D721Med (cell line): Measurements from ENCODE around the gene URI1.

Source experiments
- DNase-seq: peaks from one replicate; pipeline ENCODE4 v3.0.0; 2011; ENCODE audit warnings: low spot score; ENCODE audit not compliant: insufficient read length
- FAIRE-seq: peaks from 2 replicates; lab custom pipeline; 2011; peaks lifted over from hg19 to GRCh38; lab: Jason Lieb, UNC
- TF ChIP-seq, protein P1 (sequence below): IDR thresholded peaks from 2 replicates; pipeline ENCODE4 v1.5.1; 2012; ENCODE audit warnings: mild to moderate bottlenecking, control low read depth; ENCODE audit not compliant: insufficient read depth; ENCODE audit errors: missing control alignments

Gene URI1

DNA sequence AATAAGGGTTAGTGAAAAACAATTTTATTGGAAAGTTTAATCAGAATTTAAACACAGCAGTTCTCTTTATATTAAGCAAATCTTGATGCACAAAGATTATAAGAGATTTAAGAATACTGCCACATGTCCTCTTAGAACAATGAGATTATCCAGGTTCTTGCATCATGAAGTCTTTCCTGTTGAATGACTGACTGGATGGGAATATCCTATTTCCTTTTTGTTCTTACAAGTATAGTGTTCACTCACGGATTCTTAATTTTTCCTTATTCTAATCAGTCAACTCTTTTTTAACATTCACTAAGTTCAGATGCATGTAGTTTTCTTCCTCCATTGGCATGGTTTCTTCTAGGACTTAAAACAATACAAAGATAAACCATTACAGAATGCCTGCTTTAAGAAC is 10.1 kb downstream of the URI1 start:
- no peak for DNase-seq
- TF ChIP-seq, protein P1, sequence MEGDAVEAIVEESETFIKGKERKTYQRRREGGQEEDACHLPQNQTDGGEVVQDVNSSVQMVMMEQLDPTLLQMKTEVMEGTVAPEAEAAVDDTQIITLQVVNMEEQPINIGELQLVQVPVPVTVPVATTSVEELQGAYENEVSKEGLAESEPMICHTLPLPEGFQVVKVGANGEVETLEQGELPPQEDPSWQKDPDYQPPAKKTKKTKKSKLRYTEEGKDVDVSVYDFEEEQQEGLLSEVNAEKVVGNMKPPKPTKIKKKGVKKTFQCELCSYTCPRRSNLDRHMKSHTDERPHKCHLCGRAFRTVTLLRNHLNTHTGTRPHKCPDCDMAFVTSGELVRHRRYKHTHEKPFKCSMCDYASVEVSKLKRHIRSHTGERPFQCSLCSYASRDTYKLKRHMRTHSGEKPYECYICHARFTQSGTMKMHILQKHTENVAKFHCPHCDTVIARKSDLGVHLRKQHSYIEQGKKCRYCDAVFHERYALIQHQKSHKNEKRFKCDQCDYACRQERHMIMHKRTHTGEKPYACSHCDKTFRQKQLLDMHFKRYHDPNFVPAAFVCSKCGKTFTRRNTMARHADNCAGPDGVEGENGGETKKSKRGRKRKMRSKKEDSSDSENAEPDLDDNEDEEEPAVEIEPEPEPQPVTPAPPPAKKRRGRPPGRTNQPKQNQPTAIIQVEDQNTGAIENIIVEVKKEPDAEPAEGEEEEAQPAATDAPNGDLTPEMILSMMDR, result no peak
- peak; percentile 92 for FAIRE-seq

DNA sequence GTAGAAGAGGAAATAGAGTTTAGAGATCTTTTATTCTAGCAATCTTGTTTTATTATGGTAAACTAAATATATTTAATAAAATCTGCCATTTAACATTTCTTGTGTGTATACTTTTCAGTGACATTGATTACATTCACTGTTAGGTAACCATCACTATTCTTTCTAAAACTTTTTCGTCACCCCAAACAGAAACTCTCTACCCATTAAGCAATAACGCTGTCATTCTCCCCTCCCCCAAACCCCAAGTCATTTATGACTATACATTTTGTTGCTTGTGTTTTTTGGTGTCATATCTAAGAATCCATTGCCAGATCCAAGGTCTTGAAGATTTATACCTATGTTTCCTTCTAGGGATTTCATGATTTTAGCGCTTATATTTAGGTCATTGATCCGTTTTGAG is 10.6 kb downstream of the URI1 start:
- FAIRE-seq, result peak; percentile 25
- TF ChIP-seq, protein P1, result no peak
- DNase-seq, result no peak

DNA sequence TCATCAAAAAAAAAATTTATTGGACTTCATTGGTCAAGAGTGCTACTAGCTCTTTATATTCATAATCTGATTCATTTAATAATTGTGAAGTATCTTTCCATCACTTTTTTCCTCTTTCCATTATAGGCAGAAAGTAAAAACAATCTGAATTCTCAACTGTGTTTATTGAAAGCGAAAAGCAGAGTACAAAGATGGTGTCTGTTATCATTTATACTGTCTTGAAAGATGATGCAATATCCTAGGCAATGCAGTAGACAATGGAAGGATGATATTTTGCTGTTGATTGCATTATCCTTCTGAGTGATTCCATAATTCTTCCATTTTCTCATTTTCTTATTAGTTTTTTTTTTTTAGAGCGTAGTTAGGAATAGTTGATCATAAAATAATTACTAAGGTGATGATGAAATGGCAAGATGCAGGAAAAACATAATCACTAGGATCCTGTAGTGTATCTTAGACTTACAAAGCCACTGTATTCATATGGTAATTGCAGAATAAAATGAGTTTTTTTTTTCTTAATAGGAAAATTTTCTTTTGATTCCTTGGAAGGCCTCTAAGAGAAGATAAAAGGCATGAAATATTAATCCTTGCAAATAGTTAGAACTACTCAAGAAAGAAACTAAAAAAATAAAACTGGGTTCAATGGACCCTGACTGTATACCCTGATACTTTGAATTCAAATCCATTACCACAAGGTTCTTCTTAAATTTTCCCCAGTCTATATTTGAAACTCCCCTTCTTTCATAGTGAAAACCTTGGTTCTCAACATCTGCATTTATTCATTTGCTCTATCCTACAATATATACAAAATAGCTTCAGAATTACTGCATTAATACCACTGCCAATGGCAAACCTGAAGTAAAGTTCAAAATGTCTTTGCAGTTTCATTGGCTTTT is 11.6 kb downstream of the URI1 start:
- FAIRE-seq, result no peak
- TF ChIP-seq, protein P1, result no peak
- no peak for DNase-seq

DNA sequence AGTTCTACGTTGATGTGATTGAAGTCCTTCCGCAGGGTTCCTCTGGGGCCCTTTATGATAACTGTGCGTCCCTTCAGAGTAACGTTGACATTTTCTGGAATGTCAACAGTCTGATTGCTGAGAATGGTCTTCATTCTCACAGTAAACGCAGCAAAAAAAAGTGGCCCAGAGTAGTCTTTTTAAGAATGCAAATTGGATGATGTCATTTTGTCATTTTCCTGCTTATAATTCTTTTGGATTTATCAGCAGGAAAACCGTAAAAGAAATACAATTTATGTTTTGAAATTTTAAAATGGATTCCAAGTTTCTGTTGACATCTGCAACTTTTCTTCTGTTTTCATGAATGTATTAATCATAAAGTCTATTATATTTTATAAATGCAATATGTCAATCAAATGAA is 14.8 kb downstream of the URI1 start:
- TF ChIP-seq, protein P1, result no peak
- FAIRE-seq (no peak), DNase-seq (no peak)

DNA sequence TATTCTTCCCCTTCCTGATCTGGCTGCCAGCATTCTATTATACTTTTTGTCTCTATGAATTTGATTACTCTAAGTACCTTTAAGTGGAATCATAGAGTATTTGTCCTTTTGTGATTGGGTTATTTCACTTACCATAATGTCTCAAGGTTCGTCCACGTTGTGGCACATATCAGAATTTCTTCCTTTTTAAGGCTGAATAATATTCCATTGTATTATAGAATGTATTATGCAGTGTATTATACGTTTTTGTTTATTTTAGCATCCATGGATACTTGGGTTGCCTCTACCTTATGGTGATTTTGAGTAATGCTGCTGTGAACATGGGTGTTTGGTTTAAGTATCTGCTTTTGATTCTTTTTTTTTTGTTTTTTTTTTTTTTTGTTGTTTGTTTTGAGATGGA is 19.3 kb downstream of the URI1 start:
- DNase-seq (no peak), FAIRE-seq (no peak)
- TF ChIP-seq, protein P1, result no peak

DNA sequence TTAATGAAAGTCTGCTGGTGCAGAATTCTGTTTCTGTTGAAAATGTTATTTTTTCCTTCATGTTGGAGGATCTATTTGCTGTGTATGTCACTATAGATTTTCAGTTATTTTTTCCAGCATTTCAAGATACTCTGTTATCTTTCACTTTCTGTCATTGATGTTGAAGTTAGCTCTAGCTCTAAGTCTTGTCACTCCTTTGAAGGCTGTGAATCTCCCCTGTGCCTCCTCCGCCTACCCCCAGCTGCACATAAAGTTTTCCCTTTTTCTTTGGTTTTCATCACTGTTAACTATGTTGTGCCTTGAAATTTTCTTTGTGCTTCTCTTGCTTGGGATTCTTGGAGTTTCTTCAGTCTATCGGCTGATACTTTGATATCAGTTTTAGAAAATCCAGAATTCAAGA is 20.8 kb downstream of the URI1 start:
- TF ChIP-seq, protein P1, result no peak
- FAIRE-seq (no peak), DNase-seq (no peak)

DNA sequence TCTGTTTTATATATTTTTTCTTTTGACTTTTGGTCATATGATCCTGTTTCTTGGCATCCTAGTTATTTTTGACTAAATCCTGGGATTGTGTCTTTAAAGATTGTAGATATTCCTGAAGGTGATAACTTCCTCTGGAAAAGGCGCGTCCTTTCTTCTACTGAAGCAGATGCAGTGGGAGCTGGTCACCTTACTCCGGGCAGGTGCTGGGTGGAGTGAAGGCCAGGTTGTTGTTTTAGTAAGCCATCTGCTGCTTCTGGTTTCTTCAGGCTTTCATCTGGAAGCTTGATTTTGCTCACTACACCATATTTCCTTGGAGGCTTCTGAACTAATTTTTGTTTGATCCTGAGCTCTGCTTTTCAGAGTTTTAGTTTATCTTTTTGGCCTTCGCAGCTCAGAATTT is 21.5 kb downstream of the URI1 start:
- FAIRE-seq (no peak), DNase-seq (no peak)
- TF ChIP-seq, protein P1, result no peak
